Endothelial cell of umbilical vein (primary cell): ENCODE measurements around the gene USH2A. TPM values are rescaled to one million over a fixed set of nuclear protein-coding genes. Genes with fewer than 3 reads are reported as not detected.

Source experiments
- BruUV-seq: library from RNA; stranded (reverse); fragments of 400-500 nt; replicated peaks from 2 replicates; lab custom pipeline; 2021; lab: Mats Ljungman, UMichigan
- CTCF ChIA-PET: fragments of 300-600, 350-600 bp; sonication (Branson Sonifier 250); formaldehyde crosslinking; loops from one replicate; lab custom pipeline; 2021; ENCODE audit warnings: antibody characterized with exemption, inconsistent platforms; lab: Charles Lee
- POLR2A ChIA-PET: fragments of 300-600, 350-600 bp; sonication (Branson Sonifier 250); formaldehyde crosslinking; loops from one replicate; lab custom pipeline; 2021; ENCODE audit warnings: antibody characterized with exemption, inconsistent platforms; lab: Charles Lee
- DNase-seq: peaks from one replicate; pipeline ENCODE4 v3.0.0-alpha.2; 2011; ENCODE audit warnings: low read depth, low spot score
- FAIRE-seq: peaks from 2 replicates; lab custom pipeline; 2011; peaks lifted over from hg19 to GRCh38; lab: Jason Lieb, UNC
- H2AFZ ChIP-seq: 2 replicates; pipeline ENCODE4 v1.6.0; 2012; ENCODE audit warnings: low read depth, low read length, control low read depth, inconsistent platforms
- H3K27ac ChIP-seq: 2 replicates; pipeline ENCODE4 v1.5.1; 2011; ENCODE audit warnings: low read depth, mild to moderate bottlenecking, control low read depth, low read length, moderate library complexity; ENCODE audit not compliant: insufficient read depth
- H3K27me3 ChIP-seq, 2 experiments: 2 replicates each; pipeline versions ENCODE4 v1.6.0 to v1.6.1; 2011; ENCODE audit warnings: low read length in 2 of 2, mixed read lengths in 1 of 2; ENCODE audit not compliant: control insufficient read depth in 2 of 2, insufficient read depth in 2 of 2
- H3K36me3 ChIP-seq, 2 experiments: 2 replicates in 1 of 2; 3 replicates in 1 of 2; pipeline ENCODE4 v1.5.1; 2011; ENCODE audit warnings: low read length in 2 of 2, mild to moderate bottlenecking in 1 of 2, moderate library complexity in 1 of 2; ENCODE audit not compliant: control insufficient read depth in 2 of 2, insufficient read depth in 2 of 2; ENCODE audit errors: extremely low read depth in 1 of 2
- H3K4me1 ChIP-seq: 3 replicates; pipeline ENCODE4 v1.5.1; 2011; ENCODE audit warnings: mild to moderate bottlenecking, low read length; ENCODE audit not compliant: control insufficient read depth, insufficient read depth; ENCODE audit errors: extremely low read depth
- H3K4me2 ChIP-seq: 2 replicates; pipeline ENCODE4 v1.6.1; 2011; ENCODE audit warnings: low read length, control low read depth, mixed read lengths; ENCODE audit not compliant: insufficient read depth
- H3K4me3 ChIP-seq, 3 experiments: fragments of 200-600 bp in 1 of 3; sonication (generic), shearing (Covaris generic) in 1 of 3; replicated peaks in 1 of 3; 2 replicates each; pipeline ENCODE4 v1.5.1; 2011 to 2016; ENCODE audit warnings: control low read depth in 3 of 3, low read length in 3 of 3, mild to moderate bottlenecking in 2 of 3, inconsistent platforms in 1 of 3, low read depth in 1 of 3, moderate library complexity in 1 of 3; ENCODE audit not compliant: insufficient read depth in 1 of 3
- H3K79me2 ChIP-seq: 2 replicates; pipeline ENCODE4 v1.6.0; 2012; ENCODE audit warnings: low read length, inconsistent platforms; ENCODE audit not compliant: control insufficient read depth, insufficient read depth
- H3K9ac ChIP-seq: replicated peaks from 2 replicates; pipeline ENCODE3; 2011; ENCODE audit warnings: low read length, control low read depth; ENCODE audit not compliant: insufficient read depth; ENCODE audit errors: extremely low read depth
- H3K9me1 ChIP-seq: replicated peaks from 3 replicates; pipeline ENCODE4 v1.6.0; 2011; ENCODE audit warnings: mild to moderate bottlenecking, low read length; ENCODE audit not compliant: control insufficient read depth, insufficient read depth; ENCODE audit errors: extremely low read depth
- H3K9me3 ChIP-seq: replicated peaks from 2 replicates; pipeline ENCODE4 v1.5.1; 2012; ENCODE audit warnings: low read length, inconsistent platforms; ENCODE audit not compliant: control insufficient read depth, insufficient read depth
- H4K20me1 ChIP-seq: replicated peaks from 2 replicates; pipeline ENCODE3; 2011; ENCODE audit warnings: mild to moderate bottlenecking, low read length; ENCODE audit not compliant: control insufficient read depth, insufficient read depth; ENCODE audit errors: extremely low read depth
- CTCF ChIP-seq, 2 donors: IDR thresholded peaks; 1 replicate in 1 of 2; 2 replicates in 1 of 2; pipeline ENCODE4 v1.5.1; 2011; ENCODE audit warnings: low read length in 2 of 2, mild to moderate bottlenecking in 2 of 2, moderate library complexity in 2 of 2, control low read depth in 1 of 2, inconsistent platforms in 1 of 2, low read depth in 1 of 2; ENCODE audit not compliant: insufficient read depth in 1 of 2; ENCODE audit errors: extremely low read depth in 1 of 2
- EZH2 ChIP-seq: IDR thresholded peaks from 2 replicates; pipeline ENCODE4 v1.6.1; 2012; ENCODE audit warnings: borderline replicate concordance, low read depth, mild to moderate bottlenecking, moderate library complexity, low read length, inconsistent platforms; ENCODE audit not compliant: severe bottlenecking
- FOS ChIP-seq: IDR thresholded peaks from 2 replicates; pipeline ENCODE4 v1.6.1; 2011; ENCODE audit warnings: mild to moderate bottlenecking, low read length, moderate library complexity, borderline replicate concordance; ENCODE audit not compliant: insufficient read depth
- GATA2 ChIP-seq: IDR thresholded peaks from 2 replicates; pipeline ENCODE4 v1.7.0; 2011; ENCODE audit warnings: low read depth, mild to moderate bottlenecking, moderate library complexity, mixed read lengths, low read length; ENCODE audit not compliant: insufficient read length, insufficient read depth
- JUN ChIP-seq: IDR thresholded peaks from 2 replicates; pipeline ENCODE4 v1.6.1; 2011; ENCODE audit warnings: borderline replicate concordance, low read depth; ENCODE audit not compliant: insufficient read length, insufficient read depth
- MYC ChIP-seq: IDR thresholded peaks from one replicate; pipeline ENCODE4 v1.6.1; 2011; ENCODE audit warnings: mild to moderate bottlenecking, low read depth, low read length
- POLR2A ChIP-seq: IDR thresholded peaks from 2 replicates; pipeline ENCODE4 v1.6.1; 2012; ENCODE audit warnings: low read depth, mild to moderate bottlenecking, control low read depth, low read length
- POLR2AphosphoS5 ChIP-seq: IDR thresholded peaks from 2 replicates; pipeline ENCODE4 v1.6.1; 2012; ENCODE audit warnings: low read depth, mild to moderate bottlenecking, control low read depth, low read length, moderate library complexity; ENCODE audit not compliant: insufficient read depth
- dilution Hi-C: fragments of 300-500 bp; cut with MboI; formaldehyde crosslinking; loops from one replicate; pipeline ENCODE4 v1.15.0; 2019; ENCODE audit warnings: low sequenced_read_pairs; ENCODE audit not compliant: extremely low pct_ligation_motif_present
- intact Hi-C: fragments of 100-400 bp; cut with micrococcal nuclease; formaldehyde crosslinking; loops from one replicate; pipeline ENCODE4 v1.10.0; 2022
- polyA plus RNA-seq, 4 experiments: library from polyadenylated mRNA; depleted of rRNA in 3 of 4; stranded (reverse) in 3 of 4; unstranded in 1 of 4; fragments of >200 nt; gene quantifications; 2 replicates each; pipeline versions ENCODE4 v1.2.1 to v1.2.3, GENCODE V29; 2011 to 2012; ENCODE audit warnings: missing spikeins in 1 of 4
- total RNA-seq: library from RNA; stranded (reverse); gene quantifications from 2 replicates; pipeline ENCODE4 v1.2.3, GENCODE V29; 2021
- TF ChIP-seq, protein P1 (sequence below): IDR thresholded peaks from 2 replicates; pipeline ENCODE4 v1.6.1; 2011; ENCODE audit not compliant: insufficient read depth, insufficient read length

USH2A gene
- total and polyA plus RNA-seq, 2 donors (not counting 3 experiments of a cell fraction or from before 2014, with no cell fraction given), result not detected

GRCh38 chr1:216462066-216462775 is 39.0 kb upstream of the USH2A start:
- H3K27ac ChIP-seq, result no peak overlapping the region
- no peak overlapping the region for H3K9ac ChIP-seq
- H2AFZ ChIP-seq, result no peak overlapping the region
- no peak for TF ChIP-seq JUN
- BruUV-seq, result no TSS peak
- dilution Hi-C loops, result no loop called here
- no peaks in the 10 kb centered on the region for H3K36me3 ChIP-seq
- DNase-seq (no peak), FAIRE-seq (no peak)
- ChIA-PET CTCF (no interaction called here), POLR2A (no interaction called here)
- no peaks in the 10 kb centered on the region for H3K9me1 ChIP-seq
- no peaks in the 10 kb centered on the region for H3K27me3 ChIP-seq
- H3K4me2 ChIP-seq, result no peak overlapping the region
- no peaks in the 10 kb centered on the region for H3K79me2 ChIP-seq
- no peaks in the 10 kb centered on the region for H3K9me3 ChIP-seq
- no peaks in the 10 kb centered on the region for H4K20me1 ChIP-seq
- intact Hi-C loops, result no loop called here
- no peak overlapping the region for H3K4me3 ChIP-seq
- H3K4me1 ChIP-seq, result no peaks in the 10 kb centered on the region

GRCh38 chr1:216461466-216461865 is 38.2 kb upstream of the USH2A start:
- H3K27me3 ChIP-seq, result no peaks in the 10 kb centered on the region
- dilution Hi-C loops, result no loop called here
- H3K36me3 ChIP-seq, result no peaks in the 10 kb centered on the region
- no peaks in the 10 kb centered on the region for H4K20me1 ChIP-seq
- ChIA-PET CTCF (no interaction called here), POLR2A (no interaction called here)
- no peak overlapping the region for H3K27ac ChIP-seq
- no peak overlapping the region for H3K4me3 ChIP-seq
- DNase-seq (no peak), FAIRE-seq (no peak)
- H2AFZ ChIP-seq, result no peak overlapping the region
- peaks cover 2% of the 10 kb centered on the region for H3K9me3 ChIP-seq
- H3K9ac ChIP-seq, result no peak overlapping the region
- intact Hi-C loops, result no loop called here
- H3K9me1 ChIP-seq, result no peaks in the 10 kb centered on the region
- H3K79me2 ChIP-seq, result no peaks in the 10 kb centered on the region
- H3K4me1 ChIP-seq, result no peaks in the 10 kb centered on the region
- no peak overlapping the region for H3K4me2 ChIP-seq
- no TSS peak for BruUV-seq
- TF ChIP-seq JUN (no peak), CTCF (IDR thresholded peaks at IDR 0.05; ENCODE audit: extremely low read depth in 1 of 2, insufficient read depth in 1 of 2, low read depth in 1 of 2, low read length in 2 of 2) (no peak), GATA2 (no peak), POLR2AphosphoS5 (no peak), EZH2 (no peak), POLR2A (no peak), FOS (no peak), MYC (no peak)
- TF ChIP-seq, protein P1, sequence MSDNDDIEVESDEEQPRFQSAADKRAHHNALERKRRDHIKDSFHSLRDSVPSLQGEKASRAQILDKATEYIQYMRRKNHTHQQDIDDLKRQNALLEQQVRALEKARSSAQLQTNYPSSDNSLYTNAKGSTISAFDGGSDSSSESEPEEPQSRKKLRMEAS, result no peak
